Brain microvascular endothelial cell (primary cell): ENCODE measurements around the gene NME2.

ENCODE experiments used
- DNase-seq: peaks from one replicate; pipeline ENCODE4 v3.0.0-alpha.2; 2020
- H3K27ac ChIP-seq: fragments of 250-450 bp; sonication (Bioruptor Pico); 2 replicates; pipeline ENCODE4 v1.5.1; 2020; ENCODE audit warnings: mild to moderate bottlenecking, moderate library complexity
- H3K27me3 ChIP-seq: fragments of 250-450 bp; sonication (Bioruptor Pico); replicated peaks from 2 replicates; pipeline ENCODE4 v1.5.1; 2020; ENCODE audit warnings: mild to moderate bottlenecking
- H3K36me3 ChIP-seq: fragments of 250-450 bp; sonication (Bioruptor Pico); replicated peaks from 2 replicates; pipeline ENCODE4 v1.5.1; 2020; ENCODE audit warnings: mild to moderate bottlenecking
- H3K4me3 ChIP-seq: 2 replicates; pipeline ENCODE4 v1.5.1; 2011; ENCODE audit warnings: low read depth, mild to moderate bottlenecking, control low read depth, low read length, moderate library complexity
- in situ Hi-C: cut with HindIII; loops from 2 replicates; pipeline ENCODE4 v1.10.0; 2017; ENCODE audit warnings: low sequenced_read_pairs, low pct_ligation_motif_present
- TF ChIP-seq, protein P1 (sequence below): IDR thresholded peaks from 2 replicates; pipeline ENCODE4 v1.5.1; 2011; ENCODE audit warnings: low read depth, mild to moderate bottlenecking, moderate library complexity, low read length, control low read depth, inconsistent platforms; ENCODE audit errors: missing control alignments

NME2 gene

DNA sequence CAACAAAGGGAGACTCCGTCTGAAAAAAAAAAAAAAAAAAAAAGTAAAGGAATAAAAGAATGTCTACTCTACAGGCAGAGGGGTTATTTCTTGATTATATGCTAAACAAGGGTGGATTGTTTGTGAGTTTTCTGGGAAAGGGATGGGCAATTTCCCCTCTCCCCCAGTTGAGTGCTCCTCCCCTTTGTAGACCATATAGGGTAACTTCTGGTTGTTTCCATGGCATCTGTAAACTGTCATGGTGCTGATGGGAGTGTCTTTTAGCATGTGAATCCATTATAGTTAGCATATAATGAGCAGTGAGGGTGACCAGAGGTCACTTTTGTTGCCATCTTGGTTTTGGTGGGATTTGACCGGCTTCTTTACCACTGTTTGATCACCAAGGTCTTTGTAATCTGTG, 17.0 kb upstream of the NME2 start:
- DNase-seq, result no peak
- TF ChIP-seq, protein P1, sequence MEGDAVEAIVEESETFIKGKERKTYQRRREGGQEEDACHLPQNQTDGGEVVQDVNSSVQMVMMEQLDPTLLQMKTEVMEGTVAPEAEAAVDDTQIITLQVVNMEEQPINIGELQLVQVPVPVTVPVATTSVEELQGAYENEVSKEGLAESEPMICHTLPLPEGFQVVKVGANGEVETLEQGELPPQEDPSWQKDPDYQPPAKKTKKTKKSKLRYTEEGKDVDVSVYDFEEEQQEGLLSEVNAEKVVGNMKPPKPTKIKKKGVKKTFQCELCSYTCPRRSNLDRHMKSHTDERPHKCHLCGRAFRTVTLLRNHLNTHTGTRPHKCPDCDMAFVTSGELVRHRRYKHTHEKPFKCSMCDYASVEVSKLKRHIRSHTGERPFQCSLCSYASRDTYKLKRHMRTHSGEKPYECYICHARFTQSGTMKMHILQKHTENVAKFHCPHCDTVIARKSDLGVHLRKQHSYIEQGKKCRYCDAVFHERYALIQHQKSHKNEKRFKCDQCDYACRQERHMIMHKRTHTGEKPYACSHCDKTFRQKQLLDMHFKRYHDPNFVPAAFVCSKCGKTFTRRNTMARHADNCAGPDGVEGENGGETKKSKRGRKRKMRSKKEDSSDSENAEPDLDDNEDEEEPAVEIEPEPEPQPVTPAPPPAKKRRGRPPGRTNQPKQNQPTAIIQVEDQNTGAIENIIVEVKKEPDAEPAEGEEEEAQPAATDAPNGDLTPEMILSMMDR, result no peak
- no peaks in the 10 kb centered on the region for H3K36me3 ChIP-seq
- no peaks in the 10 kb centered on the region for H3K27me3 ChIP-seq
- in situ Hi-C loops, result no loop called here
- H3K4me3 ChIP-seq, result no peak overlapping the region
- H3K27ac ChIP-seq, result no peak overlapping the region

DNA sequence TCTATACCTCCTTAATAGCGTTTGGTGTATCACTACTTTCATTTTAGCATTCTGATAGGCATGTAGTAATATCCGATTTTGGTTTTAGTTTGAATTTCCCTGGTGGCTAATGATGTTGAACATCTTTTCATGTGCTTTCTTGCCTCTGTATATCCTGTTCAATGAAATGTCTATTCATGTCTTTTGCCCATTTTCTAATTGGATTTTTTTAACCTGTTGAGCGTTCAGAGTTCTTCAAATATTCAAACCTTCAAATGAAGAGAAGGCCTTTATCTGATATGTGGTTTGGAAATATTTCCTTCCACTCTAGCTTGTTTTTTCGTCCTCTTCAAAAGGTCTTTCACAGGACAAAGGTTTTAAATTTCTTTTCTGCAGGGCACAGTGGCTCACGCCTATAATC, 15.3 kb upstream of the NME2 start:
- Histone ChIP-seq H3K4me3 (no peak overlapping the region), H3K27me3 (no peaks in the 10 kb centered on the region), H3K27ac (no peak overlapping the region), H3K36me3 (peaks cover 3% of the 10 kb centered on the region)
- in situ Hi-C loops, result no loop called here
- TF ChIP-seq, protein P1, result no peak
- no peak for DNase-seq

DNA sequence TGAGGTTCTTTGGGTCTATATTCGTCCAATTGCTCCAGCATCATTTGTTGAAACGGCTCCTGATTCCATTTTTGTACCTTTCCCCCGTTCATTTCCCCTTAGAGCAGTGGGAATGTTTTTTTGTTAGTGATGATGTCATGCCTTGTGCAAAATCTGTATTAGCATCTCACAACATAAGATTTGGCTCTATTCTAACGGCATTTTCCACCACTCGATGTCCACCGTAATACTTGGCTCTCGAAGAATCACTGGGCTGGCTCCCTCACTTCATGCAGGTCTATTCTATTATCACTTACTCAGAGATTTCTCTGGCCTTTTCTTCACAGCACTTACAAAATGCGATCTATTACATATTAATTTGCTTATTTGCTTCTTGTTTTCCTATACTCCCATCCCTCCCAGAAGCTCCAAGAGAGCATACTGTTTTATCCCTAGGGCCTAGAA, 13.4 kb upstream of the NME2 start:
- no peaks in the 10 kb centered on the region for H3K27me3 ChIP-seq
- peaks cover 13% of the 10 kb centered on the region for H3K36me3 ChIP-seq
- TF ChIP-seq, protein P1, result no peak
- H3K4me3 ChIP-seq, result peak overlapping the region; percentile 37
- DNase-seq, result no peak
- H3K27ac ChIP-seq, result peak overlapping the region; percentile 73
- in situ Hi-C loops, result no loop called here

DNA sequence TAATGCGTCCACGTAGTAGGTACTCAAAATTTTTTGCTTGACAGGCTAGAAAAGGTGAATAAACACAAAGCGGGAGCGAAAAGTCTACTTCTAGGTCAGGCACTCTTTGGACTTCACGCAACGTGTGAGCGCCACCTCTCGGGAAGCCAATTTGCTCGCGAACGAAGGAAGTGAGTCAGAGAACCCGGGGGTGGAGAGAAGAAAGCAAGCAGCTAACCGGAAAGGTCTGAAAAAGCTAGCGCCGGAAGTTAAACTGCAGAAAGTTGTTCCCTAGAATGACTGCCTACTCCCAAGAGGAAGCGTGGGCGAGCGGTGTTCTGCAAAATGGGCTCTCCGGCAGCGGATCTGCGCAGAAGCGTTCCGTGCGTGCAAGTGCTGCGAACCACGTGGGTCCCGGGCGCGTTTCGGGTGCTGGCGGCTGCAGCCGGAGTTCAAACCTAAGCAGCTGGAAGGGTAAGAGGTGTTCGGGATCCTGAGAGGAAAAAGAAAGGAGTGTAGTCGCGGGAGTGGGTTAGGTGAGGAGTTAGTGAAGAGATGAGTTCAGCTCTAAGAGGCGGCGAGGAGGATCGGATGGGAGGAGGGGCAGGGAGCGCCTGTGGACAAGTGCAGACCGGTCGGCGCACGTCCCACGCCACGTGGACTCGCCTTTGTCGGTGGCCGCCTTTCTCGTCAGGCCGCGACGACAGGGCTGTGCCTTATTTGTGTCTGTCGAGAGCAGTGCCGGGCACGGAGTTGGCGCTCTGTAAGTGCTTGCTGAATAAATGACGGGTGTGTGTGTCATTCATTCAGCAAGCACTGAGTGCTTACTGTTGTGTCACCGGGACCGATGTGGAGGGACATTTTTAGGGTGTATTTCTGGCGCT, 12.8 kb upstream of the NME2 start, which contains the start of gene NME1:
Gene NME1, plus strand, starts transcription at position 350 of the 863 bp plus-strand sequence. CDS start 2,096 bp downstream, outside the sequence.
- DNase-seq, result peak; percentile 99
- Histone ChIP-seq H3K27ac (peak within 1 kb of the TSS; percentile 75), H3K36me3 (peaks cover 18% of the 10 kb centered on the region), H3K4me3 (peak within 1 kb of the TSS; percentile 95), H3K27me3 (no peaks in the 10 kb centered on the region)
- in situ Hi-C loops, result no loop called here
- TF ChIP-seq, protein P1, result peak; percentile 92

DNA sequence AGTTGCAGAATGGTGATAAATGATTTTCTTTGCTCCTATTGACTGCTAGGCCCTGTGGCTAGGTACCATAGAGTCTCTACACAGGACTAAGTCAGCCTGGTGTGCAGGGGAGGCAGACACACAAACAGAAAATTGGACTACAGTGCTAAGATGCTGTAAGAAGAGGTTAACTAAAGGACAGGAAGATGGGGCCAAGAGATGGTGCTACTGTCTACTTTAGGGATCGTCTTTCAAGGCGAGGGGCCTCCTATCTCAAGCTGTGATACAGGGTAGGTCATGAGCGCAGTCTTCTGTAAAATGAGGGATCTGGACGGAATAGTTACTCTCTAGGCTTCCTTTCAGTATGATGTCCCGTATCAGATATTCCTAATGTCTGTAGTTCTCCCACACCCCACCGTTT, 12.0 kb upstream of the NME2 start:
- TF ChIP-seq, protein P1, result no peak

More for the DNA sequence above, 12.0 kb upstream of the NME2 start:
- DNase-seq, result no peak
- peak overlapping the region; percentile 75 for H3K27ac ChIP-seq
- H3K27me3 ChIP-seq, result no peaks in the 10 kb centered on the region
- in situ Hi-C loops, result no loop called here
- H3K4me3 ChIP-seq, result peak overlapping the region; percentile 95
- peaks cover 22% of the 10 kb centered on the region for H3K36me3 ChIP-seq
